HG03045 (cell line): ENCODE measurements around the gene NKX6-1.

Source experiments
- ATAC-seq: cut with Tn5 transposase; IDR thresholded peaks from one replicate; pipeline ENCODE4 v1.9.1; 2021; ENCODE audit warnings: mild to moderate bottlenecking, moderate library complexity; ENCODE audit not compliant: unreplicated experiment

NKX6-1 gene

GRCh38 chr4:84479663-84480062, 19.4 kb downstream of the NKX6-1 start:
- no peak for ATAC-seq

DNA sequence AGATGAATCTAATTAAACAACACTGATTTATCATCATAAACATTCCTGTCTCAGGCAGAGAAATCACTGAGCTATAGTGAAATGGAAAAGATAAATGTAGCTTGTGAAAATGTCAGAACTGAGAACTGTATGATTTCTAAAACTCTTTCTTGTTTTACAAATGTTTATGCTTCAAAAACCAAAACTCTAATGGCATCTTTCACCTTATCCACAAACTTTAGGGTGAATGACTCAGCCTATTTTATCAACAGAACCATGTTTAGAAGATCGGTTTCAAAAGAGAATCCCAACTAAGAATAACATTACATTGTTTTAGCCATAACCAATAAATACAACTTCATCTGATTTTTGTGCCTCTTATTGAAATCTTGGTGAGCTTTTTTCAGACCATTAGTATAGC, 21.4 kb downstream of the NKX6-1 start:
- no peak for ATAC-seq

GRCh38 chr4:84474107-84474506, 25.0 kb downstream of the NKX6-1 start:
- ATAC-seq, result no peak

GRCh38 chr4:84472154-84472553, 26.9 kb downstream of the NKX6-1 start:
- no peak for ATAC-seq

- ATAC-seq, result no peak
Observed at GRCh38 chr4:84470204-84470785, 28.8 kb downstream of the NKX6-1 start.

GRCh38 chr4:84467601-84468000, 31.5 kb downstream of the NKX6-1 start:
- no peak for ATAC-seq

- ATAC-seq, result no peak
Observed at GRCh38 chr4:84459783-84460182, 39.3 kb downstream of the NKX6-1 start.

- ATAC-seq, result no peak
Observed at GRCh38 chr4:84456157-84456556, 42.9 kb downstream of the NKX6-1 start.

GRCh38 chr4:84455697-84456096, 43.4 kb downstream of the NKX6-1 start:
- no peak for ATAC-seq

GRCh38 chr4:84451546-84451945, 47.5 kb downstream of the NKX6-1 start:
- no peak for ATAC-seq

GRCh38 chr4:84443523-84443922, 55.6 kb downstream of the NKX6-1 start:
- no peak for ATAC-seq

GRCh38 chr4:84442778-84443177, 56.3 kb downstream of the NKX6-1 start:
- no peak for ATAC-seq
